EL (cell line): ENCODE measurements around the gene TPO.
"Not testable (repeated sequence)": the region's sequence is repeated elsewhere in the genome, so short reads cannot be mapped to it uniquely, and the experiment has no call there.

Source experiments
- DNase-seq: peaks from one replicate; pipeline ENCODE4 v3.0.0-alpha.2; 2016

TPO gene

GRCh38 chr2:1561259-1561658 is 148.0 kb downstream of the TPO start:
- DNase-seq, result no peak

GRCh38 chr2:1561811-1562421 is 148.7 kb downstream of the TPO start:
- no peak for DNase-seq

- no peak for DNase-seq
Measured at GRCh38 chr2:1563084-1563857, 150.0 kb downstream of the TPO start.

DNA sequence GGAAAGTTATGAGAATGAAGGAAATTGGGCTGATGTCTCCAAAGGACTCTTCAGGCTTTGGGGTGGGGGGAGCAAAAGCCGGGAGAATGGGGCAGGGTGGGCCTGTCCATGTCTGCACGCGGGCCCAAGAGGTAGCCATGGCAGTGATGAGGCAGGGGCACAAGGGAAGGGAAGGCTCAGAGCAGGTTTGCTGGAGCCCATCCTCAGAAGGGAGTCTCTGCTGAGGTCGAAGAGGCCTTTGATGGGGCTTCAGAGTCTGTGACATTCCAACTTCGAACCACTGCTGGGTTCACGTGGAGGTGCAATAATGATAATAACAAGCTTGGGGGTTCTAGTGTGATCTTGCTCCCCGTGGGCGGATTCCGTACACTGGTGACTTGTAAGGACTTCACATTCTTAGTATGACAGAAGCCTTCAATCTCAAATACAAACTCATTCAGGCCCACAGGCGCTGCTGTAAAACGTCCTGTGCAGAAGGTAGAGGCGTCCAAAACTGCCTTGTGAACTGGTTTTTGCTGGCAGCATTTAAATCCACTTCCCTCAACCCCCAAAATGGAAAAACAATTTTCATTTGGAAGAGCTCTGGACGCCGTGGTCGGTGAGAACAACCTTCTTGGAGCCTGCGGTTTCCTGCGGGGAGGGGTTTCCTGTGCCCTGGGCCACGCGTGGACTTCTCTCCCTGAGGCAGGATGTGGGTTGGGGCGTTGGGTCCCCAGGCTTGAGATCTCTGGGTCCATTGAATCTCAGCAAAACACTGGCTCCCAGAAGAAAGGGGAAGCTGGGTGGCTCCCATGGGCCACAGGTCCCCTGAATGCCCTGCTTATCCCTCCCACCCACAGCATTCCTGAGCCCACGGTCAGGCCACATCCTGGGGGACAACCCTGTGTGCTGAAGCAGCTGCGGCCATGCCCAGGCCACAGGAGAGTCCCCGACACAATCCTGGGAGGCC is 151.0 kb downstream of the TPO start:
- DNase-seq, result no peak

GRCh38 chr2:1567556-1568344 is 154.5 kb downstream of the TPO start:
- no peak for DNase-seq

DNA sequence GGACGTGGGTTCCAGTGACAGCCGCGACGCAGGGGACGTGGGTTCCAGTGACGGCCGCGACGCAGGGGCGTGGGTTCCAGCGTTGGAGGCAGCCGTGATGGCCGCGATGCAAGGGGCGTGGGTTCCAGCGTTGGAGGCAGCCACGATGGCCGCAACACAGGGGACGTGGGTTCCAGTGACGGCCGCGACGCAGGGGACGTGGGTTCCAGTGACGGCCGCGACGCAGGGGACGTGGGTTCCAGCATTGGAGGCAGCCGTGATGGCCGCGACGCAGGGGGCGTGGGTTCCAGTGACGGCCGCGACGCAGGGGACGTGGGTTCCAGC is 155.0 kb downstream of the TPO start:
- DNase-seq, result not testable (repeated sequence)

DNA sequence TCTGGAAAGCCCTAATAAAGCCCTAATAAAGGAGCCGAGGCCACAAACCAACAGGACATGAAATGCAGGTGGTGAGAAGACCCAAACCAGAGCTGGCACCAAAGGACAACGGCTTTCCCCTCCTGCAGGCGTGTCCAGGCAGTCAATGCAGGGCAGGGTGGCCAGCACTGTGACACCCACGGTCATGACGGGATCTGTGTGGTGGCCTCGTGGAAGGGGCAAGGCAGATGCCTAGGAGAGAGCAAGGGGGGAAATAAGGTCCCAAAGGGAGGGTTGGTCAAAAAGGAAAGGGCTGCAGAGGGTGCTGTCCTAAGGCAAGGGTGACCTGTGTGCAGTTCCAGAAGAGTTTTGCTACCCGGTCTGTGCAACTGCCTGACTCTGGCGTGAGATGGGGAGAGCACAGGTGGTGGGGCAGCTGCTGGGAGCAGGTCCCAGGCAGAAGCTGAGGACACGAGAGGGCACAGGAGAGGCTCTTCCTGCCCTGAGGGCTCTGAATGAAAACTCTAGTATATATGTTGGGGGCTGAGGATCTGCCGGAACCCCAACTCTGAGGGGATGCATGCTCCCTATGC is 156.7 kb downstream of the TPO start:
- DNase-seq, result no peak

DNA sequence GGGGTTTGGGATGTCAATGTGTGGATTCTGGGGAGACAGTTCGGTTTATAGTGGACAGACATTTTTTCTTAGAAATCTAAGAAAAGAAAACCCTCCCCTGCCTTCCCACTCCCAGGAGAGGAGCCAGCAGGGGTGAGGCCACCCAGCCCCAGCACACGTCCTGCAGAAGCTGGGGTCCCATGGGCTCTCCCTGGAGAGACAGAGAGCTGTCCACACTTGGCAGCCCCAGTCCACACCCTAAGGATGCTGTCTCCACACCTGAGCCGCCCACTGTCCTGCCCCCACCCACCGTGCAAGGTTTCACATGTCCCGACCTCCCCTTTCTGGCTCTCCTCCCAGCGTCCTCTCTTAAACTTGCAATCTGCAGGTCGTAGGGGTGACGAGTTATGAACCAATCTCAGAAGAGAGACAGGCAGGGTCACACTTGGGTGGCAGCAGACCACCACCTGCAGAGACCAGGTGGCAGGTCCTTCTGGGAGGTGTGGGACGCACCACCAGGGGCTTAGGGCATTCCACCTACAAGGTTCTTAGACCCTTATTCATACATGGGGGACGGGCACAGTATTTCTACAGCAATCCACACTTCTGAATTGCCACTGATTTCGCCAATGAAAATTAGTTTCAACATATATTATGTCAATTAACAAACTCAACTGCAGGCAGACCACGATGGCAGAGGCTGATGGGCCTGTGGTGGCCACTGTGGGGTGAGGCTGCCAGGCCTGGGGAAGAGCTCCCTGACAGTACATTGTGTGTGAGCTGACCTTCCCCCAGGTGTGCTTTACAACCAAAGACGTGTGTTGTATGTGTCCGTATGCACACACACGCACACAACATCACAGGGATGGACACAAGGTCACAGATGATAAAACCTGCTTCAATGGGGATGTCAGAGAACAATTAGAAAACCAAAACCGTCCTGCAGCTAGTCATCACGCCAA is 158.5 kb downstream of the TPO start:
- DNase-seq, result no peak

DNA sequence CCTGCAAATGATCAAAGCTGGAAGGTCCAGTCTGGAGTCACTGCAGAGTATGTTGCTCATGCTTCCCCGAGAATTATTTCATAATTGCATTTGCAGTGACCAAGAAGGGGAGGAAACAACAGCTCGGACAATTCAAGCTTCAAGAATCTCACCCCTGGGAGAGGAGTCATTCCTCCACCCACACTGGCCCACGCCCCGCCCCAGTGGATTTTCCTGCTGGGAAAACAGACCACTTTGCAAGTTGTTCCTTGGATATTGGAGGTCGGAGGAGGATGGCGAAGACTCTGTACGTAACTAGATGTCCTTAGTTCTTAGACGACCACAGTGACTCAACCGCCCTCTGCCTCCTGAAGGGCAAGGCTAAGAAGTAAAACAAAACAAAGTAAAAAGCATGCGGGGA is 159.4 kb downstream of the TPO start:
- DNase-seq, result peak; percentile 57

- DNase-seq, result no peak
Measured at GRCh38 chr2:1577846-1578245, 164.6 kb downstream of the TPO start.

DNA sequence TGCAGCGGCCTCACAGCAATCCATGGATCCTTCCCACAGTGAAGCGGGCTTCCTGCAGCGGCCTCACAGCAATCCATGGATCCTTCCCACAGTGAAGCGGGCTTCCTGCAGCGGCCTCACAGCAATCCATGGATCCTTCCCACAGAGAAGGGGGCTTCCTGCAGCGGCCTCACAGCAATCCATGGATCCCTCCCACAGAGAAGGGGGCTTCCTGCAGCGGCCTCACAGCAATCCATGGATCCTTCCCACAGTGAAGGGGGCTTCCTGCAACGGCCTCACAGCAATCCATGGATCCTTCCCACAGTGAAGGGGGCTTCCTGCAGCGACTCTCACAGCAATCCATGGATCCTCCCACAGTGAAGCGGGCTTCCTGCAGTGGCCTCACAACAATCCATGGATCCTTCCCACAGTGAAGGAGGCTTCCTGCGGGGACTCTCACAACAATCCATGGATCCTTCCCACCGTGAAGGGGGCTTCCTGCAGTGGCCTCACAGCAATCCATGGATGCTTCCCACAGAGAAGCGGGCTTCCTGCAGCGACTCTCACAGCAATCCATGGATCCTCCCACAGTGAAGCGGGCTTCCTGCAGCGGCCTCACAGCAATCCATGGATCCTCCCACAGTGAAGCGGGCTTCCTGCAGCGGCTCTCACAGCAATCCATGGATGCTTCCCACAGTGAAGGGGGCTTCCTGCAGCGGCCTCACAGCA is 168.1 kb downstream of the TPO start:
- DNase-seq, result not testable (repeated sequence)

GRCh38 chr2:1581965-1582625 is 168.8 kb downstream of the TPO start:
- peak; percentile 21 for DNase-seq

DNA sequence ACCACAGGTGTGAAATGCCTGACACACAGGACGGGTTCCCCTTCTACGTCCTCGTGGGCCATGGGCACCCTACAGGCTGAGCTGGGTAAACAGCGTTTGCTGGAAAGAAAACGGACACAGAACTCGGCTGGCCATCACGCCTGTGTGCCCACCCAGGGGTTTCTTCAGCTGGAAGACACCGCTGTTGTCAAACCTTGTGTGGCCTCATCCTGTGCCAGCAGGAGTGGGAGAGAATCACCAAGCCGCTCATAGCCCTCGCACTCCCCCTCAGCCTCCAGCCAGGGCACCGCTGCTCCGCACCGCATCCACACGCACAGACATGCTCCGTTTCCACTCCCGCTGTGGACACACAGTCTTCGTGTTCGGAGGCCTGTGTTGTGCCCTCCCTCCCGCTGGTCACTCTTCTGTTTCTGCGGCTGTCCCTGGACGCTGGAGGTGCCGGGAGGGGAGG is 169.7 kb downstream of the TPO start:
- no peak for DNase-seq

- no peak for DNase-seq
Measured at GRCh38 chr2:1584051-1584531, 170.8 kb downstream of the TPO start.

DNA sequence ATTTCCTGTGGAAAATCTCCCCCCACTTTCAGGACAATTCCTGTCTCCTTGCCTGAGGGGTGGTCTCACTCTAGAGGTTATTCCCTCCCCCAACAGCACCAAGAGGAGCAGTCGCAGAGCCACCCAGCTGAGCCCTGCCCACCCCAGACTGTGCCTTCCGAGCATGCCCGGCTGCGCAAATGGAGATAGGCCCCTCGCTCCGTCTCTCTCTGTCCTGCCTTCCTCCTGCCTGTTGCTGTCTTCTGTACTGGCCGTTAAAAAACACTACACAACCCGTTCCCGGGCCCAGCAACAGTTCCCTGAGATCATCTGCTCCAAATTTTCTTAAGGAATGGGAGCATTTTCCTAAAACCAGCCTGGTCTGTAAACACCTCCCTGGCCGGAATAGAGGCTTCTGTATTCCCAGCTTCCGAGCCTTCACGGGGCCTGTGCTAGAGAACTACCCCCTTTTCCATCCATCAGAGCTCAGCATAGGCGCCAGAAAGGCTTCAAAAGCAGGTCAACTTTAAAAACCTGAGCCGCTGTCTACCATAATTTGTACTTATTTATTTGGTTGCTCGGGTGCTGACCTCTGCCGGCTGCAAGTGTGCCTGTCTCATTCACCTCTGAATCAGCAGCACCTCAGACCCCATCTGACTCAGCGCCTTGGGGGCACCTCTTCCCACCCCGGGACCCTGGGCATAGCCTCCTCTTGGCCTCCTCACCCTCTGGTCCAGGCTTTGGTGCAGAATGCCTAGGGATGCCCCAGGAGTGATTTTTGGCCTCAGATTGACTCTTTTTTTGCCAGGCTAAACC is 171.6 kb downstream of the TPO start:
- DNase-seq, result peak; percentile 37

- DNase-seq, result no peak
Measured at GRCh38 chr2:1585635-1586034, 172.4 kb downstream of the TPO start.

DNA sequence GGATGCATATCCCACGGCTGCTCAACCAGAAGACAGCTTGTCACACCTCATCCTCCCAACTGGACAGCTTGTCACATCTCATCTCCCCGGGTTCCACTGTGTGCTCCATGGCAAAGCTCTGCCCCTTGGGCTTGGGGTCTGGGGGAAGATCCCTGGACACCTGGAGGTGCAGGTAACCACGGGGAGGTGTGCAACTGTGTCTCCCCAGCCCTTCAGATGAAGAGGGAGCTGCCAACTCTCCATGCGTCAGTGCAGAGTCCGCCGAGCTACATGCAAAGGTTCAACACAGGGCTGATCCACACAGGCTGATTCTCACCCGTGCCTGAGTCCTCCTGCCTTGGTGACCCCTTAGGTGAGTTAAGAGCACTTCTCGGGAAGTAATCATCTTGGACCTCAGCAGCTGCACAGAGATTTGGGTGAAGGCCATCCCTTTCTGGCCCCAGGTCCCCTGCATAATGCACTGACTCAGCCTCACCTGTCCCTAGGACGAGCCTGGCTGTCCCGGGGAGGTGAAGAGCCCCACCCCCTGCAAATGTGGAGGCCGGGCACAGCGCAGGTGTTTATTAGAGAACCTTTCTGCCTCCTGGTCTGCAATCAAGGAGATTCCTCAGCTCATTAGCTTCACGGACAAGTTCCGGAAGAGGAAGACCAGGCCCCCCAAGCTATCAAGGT is 173.1 kb downstream of the TPO start:
- no peak for DNase-seq
